GM12801 (cell line): ENCODE data around the gene KCNMA1.

ENCODE experiments used
- CTCF ChIP-seq: IDR thresholded peaks from one replicate; pipeline ENCODE4 v1.5.1; 2011; ENCODE audit warnings: control low read depth; ENCODE audit not compliant: insufficient read length; ENCODE audit errors: extremely low read depth

KCNMA1 gene

GRCh38 chr10:76971547-76972170, 665.9 kb downstream of the KCNMA1 start:
- TF ChIP-seq CTCF, result no peak

GRCh38 chr10:76970711-76971519, 666.7 kb downstream of the KCNMA1 start:
- TF ChIP-seq CTCF, result no peak

- no peak for TF ChIP-seq CTCF
These were observed 668.2 kb downstream of the KCNMA1 start for GRCh38 chr10:76969366-76969948.

GRCh38 chr10:76968483-76968882, 669.1 kb downstream of the KCNMA1 start:
- no peak for TF ChIP-seq CTCF

- no peak for TF ChIP-seq CTCF
These were observed 674.8 kb downstream of the KCNMA1 start for GRCh38 chr10:76962851-76963250.

- TF ChIP-seq CTCF, result no peak
These were observed 675.8 kb downstream of the KCNMA1 start for GRCh38 chr10:76961841-76962240.

- TF ChIP-seq CTCF, result no peak
These were observed 678.5 kb downstream of the KCNMA1 start for GRCh38 chr10:76959111-76959510.
